Measurements from ENCODE around the gene RASEF.
"Not testable (repeated sequence)": the region's sequence is repeated elsewhere in the genome, so short reads cannot be mapped to it uniquely, and the experiment has no call there.

The RASEF gene

DNA sequence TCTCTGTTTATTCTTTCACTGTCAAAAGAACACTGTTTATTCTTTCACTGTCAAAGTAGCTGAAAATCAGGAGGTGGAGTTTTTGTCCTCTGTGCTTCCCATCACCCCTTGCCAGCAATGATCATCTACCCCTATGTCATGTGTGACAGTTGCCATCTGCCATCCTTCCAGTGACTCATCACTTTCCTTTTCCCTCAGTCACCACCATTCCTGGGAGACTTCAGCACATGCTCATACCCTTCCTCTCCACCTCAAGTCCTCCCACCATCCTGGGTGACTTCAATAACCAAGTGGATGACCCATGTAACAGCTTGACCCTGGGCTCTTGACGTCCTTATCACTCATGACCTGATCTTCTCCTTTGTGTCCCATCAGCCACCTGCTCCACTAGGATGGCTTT lies 43.3 kb upstream of the RASEF start:
- no peaks in the 10 kb centered on the region for H3K27me3 ChIP-seq (replicated peaks; ENCODE audit: control insufficient read depth, insufficient read depth, low read length)
- TF ChIP-seq, protein P1, sequence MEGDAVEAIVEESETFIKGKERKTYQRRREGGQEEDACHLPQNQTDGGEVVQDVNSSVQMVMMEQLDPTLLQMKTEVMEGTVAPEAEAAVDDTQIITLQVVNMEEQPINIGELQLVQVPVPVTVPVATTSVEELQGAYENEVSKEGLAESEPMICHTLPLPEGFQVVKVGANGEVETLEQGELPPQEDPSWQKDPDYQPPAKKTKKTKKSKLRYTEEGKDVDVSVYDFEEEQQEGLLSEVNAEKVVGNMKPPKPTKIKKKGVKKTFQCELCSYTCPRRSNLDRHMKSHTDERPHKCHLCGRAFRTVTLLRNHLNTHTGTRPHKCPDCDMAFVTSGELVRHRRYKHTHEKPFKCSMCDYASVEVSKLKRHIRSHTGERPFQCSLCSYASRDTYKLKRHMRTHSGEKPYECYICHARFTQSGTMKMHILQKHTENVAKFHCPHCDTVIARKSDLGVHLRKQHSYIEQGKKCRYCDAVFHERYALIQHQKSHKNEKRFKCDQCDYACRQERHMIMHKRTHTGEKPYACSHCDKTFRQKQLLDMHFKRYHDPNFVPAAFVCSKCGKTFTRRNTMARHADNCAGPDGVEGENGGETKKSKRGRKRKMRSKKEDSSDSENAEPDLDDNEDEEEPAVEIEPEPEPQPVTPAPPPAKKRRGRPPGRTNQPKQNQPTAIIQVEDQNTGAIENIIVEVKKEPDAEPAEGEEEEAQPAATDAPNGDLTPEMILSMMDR (IDR thresholded peaks at IDR 0.05; ENCODE audit: insufficient read depth, low read length, poor library complexity, severe bottlenecking): no peak
- H3K36me3 ChIP-seq (ENCODE audit: control insufficient read depth, insufficient read depth, low read length): no peaks in the 10 kb centered on the region
- no peak for DNase-seq (ENCODE audit: extremely low read depth, insufficient read length)
- no peak overlapping the region for H3K4me3 ChIP-seq (replicated peaks; ENCODE audit: low read depth, low read length)

DNA sequence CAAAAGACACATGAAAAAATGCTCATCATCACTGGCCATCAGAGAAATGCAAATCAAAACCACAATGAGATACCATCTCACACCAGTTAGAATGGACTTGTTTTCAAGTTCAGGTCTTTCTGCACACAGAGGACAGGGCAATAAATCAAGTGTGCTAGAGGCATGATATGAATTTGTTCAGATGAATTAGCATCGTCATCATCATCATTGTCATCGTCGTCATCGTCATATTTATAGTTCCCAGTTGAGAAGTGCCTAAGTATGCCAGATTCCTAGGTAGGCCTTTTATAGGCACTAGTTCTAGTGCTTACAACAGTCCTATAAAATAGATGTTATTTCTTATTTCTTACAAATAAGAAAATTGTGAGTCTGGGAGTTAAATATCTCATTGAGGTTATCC lies 34.7 kb upstream of the RASEF start:
- TF ChIP-seq, protein P1 (IDR thresholded peaks at IDR 0.05; ENCODE audit: insufficient read depth, low read length, poor library complexity, severe bottlenecking): no peak
- no peak for DNase-seq (ENCODE audit: extremely low read depth, insufficient read length)
- Histone ChIP-seq H3K27me3 (replicated peaks; ENCODE audit: control insufficient read depth, insufficient read depth, low read length) (no peaks in the 10 kb centered on the region), H3K4me3 (replicated peaks; ENCODE audit: low read depth, low read length) (no peak overlapping the region), H3K36me3 (ENCODE audit: control insufficient read depth, insufficient read depth, low read length) (no peaks in the 10 kb centered on the region)

DNA sequence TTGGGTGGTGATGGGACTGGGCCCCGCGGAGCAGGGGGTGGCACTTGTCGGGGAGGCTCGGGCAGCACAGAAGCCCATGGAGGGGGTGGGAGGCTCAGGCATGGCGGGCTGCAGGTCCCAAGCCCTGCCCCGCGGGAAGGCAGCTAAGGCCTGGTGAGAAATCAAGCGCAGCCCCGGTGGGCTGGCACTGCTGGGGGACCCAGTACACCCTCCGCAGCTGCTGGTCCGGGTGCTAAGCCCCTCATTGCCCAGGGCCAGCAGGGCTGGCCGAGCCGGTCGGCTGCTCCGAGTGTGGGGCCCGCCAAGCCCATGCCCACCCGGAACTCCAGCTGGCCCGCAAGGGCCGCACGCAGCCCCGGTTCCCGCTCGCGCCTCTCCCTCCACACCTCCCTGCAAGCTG lies 30.4 kb upstream of the RASEF start:
- not testable (repeated sequence) for H3K36me3 ChIP-seq (ENCODE audit: control insufficient read depth, insufficient read depth, low read length); H3K4me3 ChIP-seq (replicated peaks; ENCODE audit: low read depth, low read length); H3K27me3 ChIP-seq (replicated peaks; ENCODE audit: control insufficient read depth, insufficient read depth, low read length); DNase-seq (ENCODE audit: extremely low read depth, insufficient read length)

DNA sequence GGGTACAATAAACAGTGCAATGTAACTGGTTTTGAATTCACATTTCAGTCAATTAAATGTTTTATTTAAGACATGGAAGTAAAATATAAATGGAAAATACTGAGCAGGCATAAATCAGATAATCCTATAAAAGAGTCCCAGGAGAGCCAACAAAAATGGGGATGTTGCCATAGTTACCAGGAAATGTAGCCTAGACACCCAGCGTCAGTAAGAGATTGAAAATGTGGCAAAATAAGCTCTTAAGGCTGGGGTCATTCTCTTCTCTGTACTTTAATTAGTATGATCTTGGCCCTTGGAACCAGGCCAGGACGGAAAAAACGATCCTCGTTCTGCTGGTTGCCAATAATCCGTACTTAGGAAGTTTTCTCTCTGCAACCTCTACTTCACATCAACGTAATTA lies 18.9 kb upstream of the RASEF start:
- DNase-seq (ENCODE audit: extremely low read depth, insufficient read length): no peak
- TF ChIP-seq, protein P1 (IDR thresholded peaks at IDR 0.05; ENCODE audit: insufficient read depth, low read length, poor library complexity, severe bottlenecking): no peak
- no peak overlapping the region for H3K4me3 ChIP-seq (replicated peaks; ENCODE audit: low read depth, low read length)
- no peaks in the 10 kb centered on the region for H3K27me3 ChIP-seq (replicated peaks; ENCODE audit: control insufficient read depth, insufficient read depth, low read length)
- no peaks in the 10 kb centered on the region for H3K36me3 ChIP-seq (ENCODE audit: control insufficient read depth, insufficient read depth, low read length)

DNA sequence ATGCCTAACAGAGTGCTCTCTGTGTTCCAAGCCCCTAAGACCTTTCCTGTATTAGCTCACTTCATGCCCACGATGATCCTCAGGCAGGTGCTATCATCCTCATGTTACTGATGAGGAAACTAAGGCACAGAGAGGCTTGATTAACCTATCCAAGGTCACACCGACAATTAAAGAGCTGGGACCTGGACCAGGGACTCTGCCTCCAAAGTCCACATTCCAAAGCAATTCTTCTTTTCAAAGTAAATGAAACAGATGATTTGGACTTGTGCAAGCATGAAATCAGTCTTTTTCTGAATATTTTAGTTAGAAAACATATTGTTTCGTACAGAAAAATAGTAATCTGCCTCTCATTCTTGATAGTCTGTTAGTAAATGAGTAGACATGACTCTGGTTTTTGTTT lies 18.1 kb upstream of the RASEF start:
- DNase-seq (ENCODE audit: extremely low read depth, insufficient read length): no peak
- TF ChIP-seq, protein P1 (IDR thresholded peaks at IDR 0.05; ENCODE audit: insufficient read depth, low read length, poor library complexity, severe bottlenecking): no peak
- Histone ChIP-seq H3K27me3 (replicated peaks; ENCODE audit: control insufficient read depth, insufficient read depth, low read length) (no peaks in the 10 kb centered on the region), H3K36me3 (ENCODE audit: control insufficient read depth, insufficient read depth, low read length) (no peaks in the 10 kb centered on the region), H3K4me3 (replicated peaks; ENCODE audit: low read depth, low read length) (no peak overlapping the region)

DNA sequence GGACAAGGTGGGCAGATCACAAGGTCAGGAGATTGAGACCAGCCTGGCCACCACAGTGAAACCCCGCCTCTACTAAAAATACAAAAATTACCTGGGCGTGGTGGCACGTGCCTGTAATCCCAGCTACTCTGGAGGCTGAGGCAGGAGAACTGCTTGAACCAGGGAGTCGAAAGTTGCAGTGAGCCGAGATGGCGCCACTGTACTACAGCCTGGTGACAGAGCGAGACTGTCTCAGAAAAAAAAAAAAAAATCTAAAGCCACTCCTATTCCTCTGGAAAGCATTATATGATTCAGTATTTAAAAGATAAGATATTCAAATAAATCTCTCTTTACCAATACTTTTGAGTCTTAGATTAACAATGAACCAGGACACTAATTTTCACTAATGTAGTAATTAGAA lies 13.0 kb upstream of the RASEF start:
- H3K4me3 ChIP-seq (replicated peaks; ENCODE audit: low read depth, low read length); H3K27me3 ChIP-seq (replicated peaks; ENCODE audit: control insufficient read depth, insufficient read depth, low read length); H3K36me3 ChIP-seq (ENCODE audit: control insufficient read depth, insufficient read depth, low read length); DNase-seq (ENCODE audit: extremely low read depth, insufficient read length): not testable (repeated sequence)

DNA sequence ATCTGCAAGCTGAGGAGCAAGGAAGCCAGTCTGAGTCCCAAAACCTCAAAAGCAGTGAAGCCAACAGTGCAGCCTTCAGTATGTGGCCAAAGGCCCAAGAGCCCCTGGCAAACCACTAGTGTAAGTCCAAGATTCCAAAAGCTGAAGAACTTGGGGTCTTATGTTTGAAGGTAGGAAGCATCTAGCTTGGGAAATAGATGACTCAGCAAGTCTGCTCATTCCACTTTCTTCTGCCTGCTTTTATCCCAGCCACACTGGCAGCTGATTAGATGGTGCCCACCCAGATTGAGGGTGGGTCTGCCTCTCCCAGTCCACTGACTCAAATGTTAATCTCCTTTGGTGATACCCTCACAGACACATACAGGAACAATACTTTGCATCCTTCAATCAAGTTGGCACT lies 9.6 kb upstream of the RASEF start:
- not testable (repeated sequence) for H3K27me3 ChIP-seq (replicated peaks; ENCODE audit: control insufficient read depth, insufficient read depth, low read length); H3K36me3 ChIP-seq (ENCODE audit: control insufficient read depth, insufficient read depth, low read length); DNase-seq (ENCODE audit: extremely low read depth, insufficient read length); H3K4me3 ChIP-seq (replicated peaks; ENCODE audit: low read depth, low read length)

All from GM06990 (cell line).